Liver (tissue), 9 donors: ENCODE measurements around the gene TECRL. TPM values are rescaled to one million over a fixed set of nuclear protein-coding genes. Genes with fewer than 3 reads are reported as not detected.

Source experiments
- DNase-seq: peaks from one replicate; pipeline ENCODE4 v3.0.0-alpha.2; 2017; ENCODE audit warnings: low spot score
- H3K27ac ChIP-seq, 2 donors: one replicate each; pipeline ENCODE4 v1.7.0; 2013; ENCODE audit warnings: inconsistent platforms in 2 of 2, low read length in 2 of 2, control low read depth in 1 of 2, low read depth in 1 of 2, mild to moderate bottlenecking in 1 of 2
- H3K27me3 ChIP-seq, 4 donors: one replicate each; pipeline versions ENCODE4 v1.6.1 to v1.7.0; 2013; ENCODE audit warnings: low read length in 3 of 4, inconsistent platforms in 1 of 4, mild to moderate bottlenecking in 1 of 4, moderate library complexity in 1 of 4; ENCODE audit not compliant: control insufficient read depth in 4 of 4, insufficient read depth in 4 of 4
- H3K36me3 ChIP-seq, 4 donors: one replicate each; pipeline versions ENCODE4 v1.6.1 to v1.7.0; 2013; ENCODE audit warnings: low read length in 3 of 4, mild to moderate bottlenecking in 3 of 4, low read depth in 1 of 4, moderate library complexity in 1 of 4; ENCODE audit not compliant: control insufficient read depth in 4 of 4, insufficient read depth in 3 of 4
- H3K4me1 ChIP-seq, 4 donors: one replicate each; pipeline versions ENCODE4 v1.6.1 to v1.7.0; 2013; ENCODE audit warnings: low read length in 3 of 4, mild to moderate bottlenecking in 3 of 4, moderate library complexity in 1 of 4; ENCODE audit not compliant: control insufficient read depth in 4 of 4, insufficient read depth in 4 of 4
- H3K4me3 ChIP-seq, 3 donors: one replicate each; pipeline versions ENCODE4 v1.6.1 to v1.7.0; 2013; ENCODE audit warnings: low read length in 3 of 3, control low read depth in 1 of 3, low read depth in 1 of 3, mild to moderate bottlenecking in 1 of 3
- H3K9ac ChIP-seq, 2 donors: one replicate each; pipeline ENCODE4 v1.7.0; 2013; ENCODE audit warnings: low read length in 2 of 2, mild to moderate bottlenecking in 2 of 2, moderate library complexity in 2 of 2, control low read depth in 1 of 2, low read depth in 1 of 2
- H3K9me3 ChIP-seq, 4 donors: one replicate each; pipeline versions ENCODE4 v1.6.1 to v1.7.0; 2013; ENCODE audit warnings: low read length in 3 of 4; ENCODE audit not compliant: control insufficient read depth in 4 of 4
- ATF3 ChIP-seq: IDR thresholded peaks from 2 replicates; pipeline ENCODE4 v1.6.1; 2016; ENCODE audit warnings: antibody characterized with exemption
- CTCF ChIP-seq: fragments of 150-350 bp; IDR thresholded peaks from 2 replicates; pipeline ENCODE4 v1.5.1; 2017; ENCODE audit warnings: improper control_type of control experiment, low read depth, low read length; ENCODE audit not compliant: missing input control
- EGR1 ChIP-seq, 2 donors: IDR thresholded peaks; 2 replicates each; pipeline ENCODE4 v1.6.1; 2016 to 2018; ENCODE audit warnings: antibody characterized with exemption in 2 of 2, low read depth in 2 of 2
- FOXA1 ChIP-seq: IDR thresholded peaks from 2 replicates; pipeline ENCODE4 v1.6.1; 2016; ENCODE audit warnings: antibody characterized with exemption
- FOXA2 ChIP-seq: IDR thresholded peaks from 2 replicates; pipeline ENCODE4 v1.6.1; 2016; ENCODE audit warnings: antibody characterized with exemption
- GABPA ChIP-seq, 2 donors: IDR thresholded peaks in 1 of 2; conservative IDR thresholded peaks in 1 of 2; 2 replicates each; pipeline ENCODE4 v1.6.1; 2016; ENCODE audit warnings: antibody characterized with exemption in 2 of 2, mild to moderate bottlenecking in 1 of 2, moderate library complexity in 1 of 2
- HNF4A ChIP-seq, 2 donors: conservative IDR thresholded peaks; 2 replicates each; pipeline ENCODE4 v1.6.1; 2016; ENCODE audit warnings: antibody characterized with exemption in 2 of 2, mild to moderate bottlenecking in 2 of 2
- HNF4G ChIP-seq: IDR thresholded peaks from 2 replicates; pipeline ENCODE4 v1.6.1; 2016; ENCODE audit warnings: antibody characterized with exemption
- JUND ChIP-seq, 2 donors: IDR thresholded peaks; 2 replicates each; pipeline ENCODE4 v1.6.1; 2016; ENCODE audit warnings: antibody characterized with exemption in 2 of 2
- MAX ChIP-seq: IDR thresholded peaks from 2 replicates; pipeline ENCODE4 v1.6.1; 2016; ENCODE audit warnings: antibody characterized with exemption
- NR2F2 ChIP-seq: IDR thresholded peaks from 2 replicates; pipeline ENCODE4 v1.6.1; 2016; ENCODE audit warnings: antibody characterized with exemption
- RAD21 ChIP-seq, 2 donors: IDR thresholded peaks; 2 replicates each; pipeline ENCODE4 v1.6.1; 2016; ENCODE audit warnings: antibody characterized with exemption in 2 of 2, mild to moderate bottlenecking in 2 of 2
- REST ChIP-seq: IDR thresholded peaks from 2 replicates; pipeline ENCODE4 v1.6.1; 2016; ENCODE audit warnings: antibody characterized with exemption, mild to moderate bottlenecking
- RXRA ChIP-seq, 2 donors: IDR thresholded peaks; 2 replicates each; pipeline ENCODE4 v1.6.1; 2017 to 2018; ENCODE audit warnings: antibody characterized with exemption in 2 of 2, mild to moderate bottlenecking in 1 of 2
- SP1 ChIP-seq: IDR thresholded peaks from 2 replicates; pipeline ENCODE4 v1.6.1; 2018; ENCODE audit warnings: antibody characterized with exemption, mild to moderate bottlenecking
- TAF1 ChIP-seq: conservative IDR thresholded peaks from 2 replicates; pipeline ENCODE4 v1.6.1; 2016; ENCODE audit warnings: antibody characterized with exemption, mild to moderate bottlenecking
- YY1 ChIP-seq: IDR thresholded peaks from 2 replicates; pipeline ENCODE4 v1.6.1; 2016; ENCODE audit warnings: antibody characterized with exemption, mild to moderate bottlenecking
- ZBTB33 ChIP-seq: IDR thresholded peaks from 2 replicates; pipeline ENCODE4 v1.6.1; 2016; ENCODE audit warnings: antibody characterized with exemption
- WGBS: extraction: QIAGEN DNeasy Blood & Tissue Kit; methylation state at CpG from one replicate; pipeline ENCODE4 v1.1.7; 2013; 5-methylcytosine and 5-hydroxymethylcytosine counted together
- polyA plus RNA-seq, 2 donors: library from polyadenylated mRNA; stranded (reverse) in 1 of 2; unstranded in 1 of 2; fragments of 200-250 nt in 1 of 2; fragments of >200 nt in 1 of 2; fragmentation: Nextera tagmentation in 1 of 2; extraction: Ambion mirVana in 1 of 2; gene quantifications; one replicate each; pipeline versions ENCODE4 v1.2.1 to v1.2.3, GENCODE V29; 2013 to 2015
- total RNA-seq, 2 donors: library from RNA; depleted of rRNA; stranded (reverse); fragments of >200 nt; gene quantifications; one replicate each; pipeline ENCODE4 v1.2.3, GENCODE V29; 2014
- donor health status: healthy.
- donor health status: healthy.
- donor health status: healthy.
- donor health status: healthy.
- donor health status: healthy.

Gene TECRL
- total and polyA plus RNA-seq, 4 donors, result not detected

GRCh38 chr4:64266669-64267068 lies 142.6 kb downstream of the TECRL start:
- DNase-seq, result no peak
- Histone ChIP-seq H3K9ac (no peak overlapping the region), H3K27me3 (no peaks in the 10 kb centered on the region), H3K4me3 (no peak overlapping the region), H3K9me3 (no peaks in the 10 kb centered on the region), H3K27ac (no peak overlapping the region), H3K36me3 (no peaks in the 10 kb centered on the region), H3K4me1 (no peaks in the 10 kb centered on the region)
- 59% methylated on average over 2 of the region's 2 CpGs for WGBS
- TF ChIP-seq FOXA1 (no peak), JUND (IDR thresholded peaks at IDR 0.05) (no peak), ZBTB33 (no peak), RXRA (IDR thresholded peaks at IDR 0.05) (no peak), EGR1 (IDR thresholded peaks at IDR 0.05; ENCODE audit: low read depth in 2 of 2) (no peak), NR2F2 (no peak), REST (no peak), CTCF (no peak), RAD21 (IDR thresholded peaks at IDR 0.05) (no peak), ATF3 (no peak), HNF4G (no peak), MAX (no peak), GABPA (IDR thresholded peaks at IDR 0.05 in 1 of 2, conservative IDR thresholded peaks at IDR 0.05 in 1 of 2) (no peak), HNF4A (conservative IDR thresholded peaks at IDR 0.05) (no peak), TAF1 (no peak), SP1 (no peak), YY1 (no peak), FOXA2 (no peak)
